ENCODE results near the gene MYCT1.

The MYCT1 gene

DNA sequence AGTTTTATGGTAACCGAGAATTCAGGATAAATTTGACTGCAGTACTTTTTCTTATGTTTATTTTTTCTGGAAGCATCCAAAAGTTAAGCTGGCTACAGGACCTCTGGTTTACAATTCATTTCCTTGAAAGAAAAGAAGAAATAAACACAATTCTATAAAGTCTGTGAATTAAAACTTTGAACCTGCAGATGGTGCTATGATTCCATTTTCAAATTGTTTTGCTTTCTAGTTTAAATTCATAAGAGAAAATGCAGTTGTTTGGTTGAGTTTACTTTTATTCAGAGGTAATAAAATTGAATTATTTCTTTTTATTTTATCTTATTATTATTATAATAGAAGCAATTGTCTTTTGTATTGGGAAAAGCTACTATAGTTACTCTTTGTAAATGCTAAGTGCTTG is 51.1 kb downstream of the MYCT1 start:
- no peaks in the 10 kb centered on the region for H3K27me3 Mint-ChIP-seq
- H3K4me3 Mint-ChIP-seq: no peak overlapping the region
- H3K9me3 Mint-ChIP-seq: no peaks in the 10 kb centered on the region
- no peaks in the 10 kb centered on the region for H3K36me3 Mint-ChIP-seq (ENCODE audit: low read depth)
- no peak overlapping the region for H3K27ac Mint-ChIP-seq
- no peaks in the 10 kb centered on the region for H3K4me1 Mint-ChIP-seq (ENCODE audit: low read depth)

DNA sequence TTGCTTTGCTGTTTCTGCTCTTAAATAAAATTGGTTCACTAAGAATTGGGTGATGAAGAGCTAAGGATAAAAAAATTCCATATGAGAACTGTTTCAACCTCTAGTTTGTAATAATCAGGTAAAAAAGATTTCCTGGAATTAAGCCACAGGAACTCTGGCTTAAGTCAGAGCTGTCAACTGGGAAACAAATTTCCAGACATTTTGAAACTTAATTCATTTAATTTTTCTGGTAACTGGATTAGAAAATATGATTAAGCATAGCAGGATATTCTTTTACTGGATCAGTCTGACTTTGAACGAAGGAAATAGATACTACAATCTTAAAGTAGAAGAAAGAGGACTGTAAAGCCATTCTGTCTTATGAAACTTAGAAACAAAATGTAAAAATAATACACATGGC is 51.6 kb downstream of the MYCT1 start:
- no peak overlapping the region for H3K27ac Mint-ChIP-seq
- no peaks in the 10 kb centered on the region for H3K36me3 Mint-ChIP-seq (ENCODE audit: low read depth)
- no peaks in the 10 kb centered on the region for H3K4me1 Mint-ChIP-seq (ENCODE audit: low read depth)
- H3K4me3 Mint-ChIP-seq: no peak overlapping the region
- no peaks in the 10 kb centered on the region for H3K27me3 Mint-ChIP-seq
- H3K9me3 Mint-ChIP-seq: no peaks in the 10 kb centered on the region

DNA sequence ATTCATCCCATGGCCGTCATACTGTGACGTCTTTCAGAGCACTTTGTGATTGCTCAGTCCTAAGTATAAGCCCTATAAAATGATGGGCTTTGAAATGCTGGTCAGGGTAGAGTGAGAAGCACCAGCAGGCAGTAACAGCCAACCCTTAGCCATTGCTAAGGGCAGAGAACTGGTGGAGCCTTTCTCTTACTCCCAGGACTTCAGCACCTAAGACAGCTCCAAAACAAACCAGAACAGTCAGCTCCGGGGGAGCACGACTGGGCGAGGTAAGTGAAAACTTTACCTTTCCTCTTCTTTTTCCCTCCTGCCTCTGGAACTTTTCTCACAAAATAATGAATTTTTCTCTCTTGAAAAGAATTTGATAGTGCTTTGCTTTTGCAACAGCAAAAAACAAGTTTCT is 53.0 kb downstream of the MYCT1 start, which contains the start of gene VIP:
TSS of gene VIP (plus strand) at position 104 of the 400 bp plus-strand sequence. CDS start 1,381 bp downstream, outside the sequence.
- Mint-ChIP-seq H3K27ac (no peak within 1 kb of the TSS), H3K9me3 (no peaks in the 10 kb centered on the region), H3K4me3 (no peak within 1 kb of the TSS), H3K27me3 (no peaks in the 10 kb centered on the region), H3K36me3 (ENCODE audit: low read depth) (no peaks in the 10 kb centered on the region), H3K4me1 (ENCODE audit: low read depth) (no peaks in the 10 kb centered on the region)

DNA sequence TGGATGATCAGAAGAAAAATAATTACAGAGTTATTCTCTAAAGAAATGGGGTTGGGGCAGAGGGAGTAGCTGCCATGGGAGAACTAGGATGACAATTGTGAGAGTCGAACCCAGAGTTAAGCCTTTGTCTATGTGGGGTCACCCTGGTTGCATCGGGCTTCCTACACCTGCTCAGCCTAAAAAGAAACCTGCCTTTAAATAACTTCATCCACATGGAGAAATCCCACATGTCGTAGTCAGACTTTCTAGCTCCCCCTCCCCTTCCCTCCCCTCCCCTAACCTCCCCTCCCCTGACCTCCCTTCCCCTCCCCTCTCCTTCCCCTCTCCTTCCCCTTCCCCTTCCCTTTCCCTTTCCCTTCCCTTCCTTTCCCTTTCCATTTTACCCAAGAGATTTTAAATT is 67.6 kb downstream of the MYCT1 start:
- Mint-ChIP-seq H3K4me3 (no peak overlapping the region), H3K27me3 (no peaks in the 10 kb centered on the region), H3K27ac (no peak overlapping the region), H3K4me1 (ENCODE audit: low read depth) (no peaks in the 10 kb centered on the region), H3K9me3 (no peaks in the 10 kb centered on the region), H3K36me3 (ENCODE audit: low read depth) (no peaks in the 10 kb centered on the region)

DNA sequence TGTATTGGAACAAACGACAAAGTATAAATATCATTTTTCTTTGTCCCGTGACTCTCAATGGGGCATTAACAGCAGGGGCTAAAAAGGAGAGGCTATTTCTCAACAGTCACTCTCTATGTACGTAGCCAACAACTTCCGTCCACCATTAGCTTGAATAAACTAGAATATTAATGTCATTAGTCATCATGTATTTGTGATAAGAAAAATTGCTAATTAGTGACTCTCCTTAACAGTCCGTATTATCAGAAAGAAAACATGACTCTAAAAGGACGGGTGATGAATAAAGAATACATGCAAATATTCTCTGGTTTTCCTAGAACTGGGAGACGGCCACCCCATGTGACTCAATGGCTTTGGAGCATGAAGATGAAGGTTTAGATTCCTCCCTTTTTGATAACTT is 71.5 kb downstream of the MYCT1 start:
- H3K27ac Mint-ChIP-seq: no peak overlapping the region
- no peaks in the 10 kb centered on the region for H3K27me3 Mint-ChIP-seq
- no peak overlapping the region for H3K4me3 Mint-ChIP-seq
- H3K9me3 Mint-ChIP-seq: no peaks in the 10 kb centered on the region
- no peaks in the 10 kb centered on the region for H3K4me1 Mint-ChIP-seq (ENCODE audit: low read depth)
- no peaks in the 10 kb centered on the region for H3K36me3 Mint-ChIP-seq (ENCODE audit: low read depth)

DNA sequence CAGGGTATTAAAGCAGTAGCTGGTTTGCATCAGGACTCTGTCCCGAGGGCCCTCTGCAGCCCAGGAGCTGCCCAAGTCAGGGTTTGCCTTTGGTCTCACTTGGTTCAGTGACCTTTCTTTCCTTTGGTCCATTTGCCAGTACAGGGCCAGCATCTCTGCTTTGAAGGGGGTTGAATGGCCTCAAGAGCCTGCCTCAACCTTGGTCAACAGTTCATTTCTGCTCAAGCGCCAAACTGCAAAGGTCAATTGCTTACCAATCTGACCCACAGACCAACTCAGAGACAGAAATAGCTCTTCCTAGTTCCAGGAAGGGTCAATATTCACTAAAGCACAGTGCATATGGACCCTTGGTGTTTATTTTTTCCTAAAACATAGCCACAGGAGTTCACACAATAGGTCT is 72.3 kb downstream of the MYCT1 start:
- Mint-ChIP-seq H3K9me3 (no peaks in the 10 kb centered on the region), H3K36me3 (ENCODE audit: low read depth) (no peaks in the 10 kb centered on the region), H3K4me1 (ENCODE audit: low read depth) (no peaks in the 10 kb centered on the region), H3K4me3 (no peak overlapping the region), H3K27me3 (no peaks in the 10 kb centered on the region), H3K27ac (no peak overlapping the region)

DNA sequence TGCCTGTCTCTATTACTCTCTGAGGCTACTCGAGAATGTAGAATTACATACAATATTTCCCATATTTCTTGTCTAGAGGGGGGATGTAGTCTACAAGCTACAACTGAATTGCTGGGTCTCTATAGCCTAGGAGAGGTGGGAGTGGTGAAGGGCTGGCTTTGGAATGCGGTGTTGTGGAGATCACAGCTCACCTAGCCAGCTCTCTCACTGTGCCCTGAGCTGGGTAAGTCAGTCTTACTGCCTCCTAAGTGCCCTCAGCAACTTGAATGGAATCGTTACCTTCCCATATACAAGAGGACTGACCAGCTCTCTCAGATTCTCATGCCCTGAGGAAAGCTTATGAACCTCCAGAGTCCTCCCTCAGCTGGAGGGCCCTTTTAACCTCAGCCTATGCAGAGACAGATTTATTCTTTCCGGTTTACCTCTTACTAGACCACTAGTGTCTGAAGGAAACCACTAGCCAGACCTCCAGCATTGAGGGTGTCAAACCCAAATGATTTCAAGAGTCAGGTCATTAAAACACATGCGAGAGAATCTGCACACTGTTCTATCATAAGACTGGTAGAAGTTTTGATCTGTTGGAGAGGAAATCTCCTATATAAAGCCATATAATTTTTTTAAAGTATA is 73.5 kb downstream of the MYCT1 start:
- Mint-ChIP-seq H3K9me3 (no peaks in the 10 kb centered on the region), H3K36me3 (ENCODE audit: low read depth) (no peaks in the 10 kb centered on the region), H3K4me3 (no peak overlapping the region), H3K27ac (no peak overlapping the region), H3K4me1 (ENCODE audit: low read depth) (no peaks in the 10 kb centered on the region), H3K27me3 (no peaks in the 10 kb centered on the region)

All from stimulated activated naive CD8-positive, alpha-beta T cell treated with anti-CD3 and anti-CD28 coated beads, Interleukin-15, Interleukin-2, amounts not matched to agents 100 ng/mL and 50 ng/mL, for 24 hours (primary cell).